Heart right ventricle (tissue), 16 donors: ENCODE results near the gene SNAPC3. TPM values are rescaled to one million over a fixed set of nuclear protein-coding genes. Genes with fewer than 3 reads are reported as not detected.

ENCODE experiments used
- ATAC-seq, 8 donors: fragments of 200-7000 bp; cut with Tn5 transposase; one replicate each; pipeline ENCODE4 v1.9.1; 2020; ENCODE audit warnings: mild to moderate bottlenecking in 8 of 8, moderate library complexity in 8 of 8, moderate number of reproducible peaks in 1 of 8
- DNase-seq, 2 donors: peaks; one replicate each; pipeline ENCODE4 v3.0.0-alpha.2; 2020
- H3K27ac ChIP-seq, 10 donors: fragments of 200-600 bp; sonication (generic) in 2 of 10; one replicate each; pipeline versions ENCODE4 v1.5.0 to v1.8.0; 2020 to 2022; ENCODE audit warnings: mild to moderate bottlenecking in 3 of 10
- H3K27me3 ChIP-seq, 7 donors: fragments of 200-600 bp; one replicate each; pipeline ENCODE4 v1.8.0; 2021 to 2022; ENCODE audit warnings: mild to moderate bottlenecking in 2 of 7
- H3K36me3 ChIP-seq, 9 donors: fragments of 200-600 bp; sonication (generic) in 1 of 9; one replicate each; pipeline versions ENCODE4 v1.5.0 to v1.8.0; 2020 to 2022; ENCODE audit warnings: mild to moderate bottlenecking in 2 of 9
- H3K4me1 ChIP-seq, 9 donors: fragments of 200-600 bp; sonication (generic) in 1 of 9; one replicate each; pipeline versions ENCODE4 v1.5.0 to v1.8.0; 2020 to 2022; ENCODE audit warnings: mild to moderate bottlenecking in 4 of 9
- H3K4me3 ChIP-seq, 10 donors: fragments of 200-600 bp; sonication (generic) in 2 of 10; one replicate each; pipeline versions ENCODE4 v1.5.0 to v1.8.0; 2020 to 2022; ENCODE audit warnings: mild to moderate bottlenecking in 7 of 10, moderate library complexity in 2 of 10
- H3K9me3 ChIP-seq, 11 donors: fragments of 200-600 bp in 10 of 11; sonication (generic) in 2 of 11; one replicate each; pipeline versions ENCODE4 v1.5.0 to v1.8.0; 2013 to 2022; ENCODE audit warnings: mild to moderate bottlenecking in 2 of 11, control low read depth in 1 of 11, moderate library complexity in 1 of 11
- CTCF ChIP-seq, 9 donors: fragments of 200-600 bp; sonication (generic) in 2 of 9; IDR thresholded peaks; one replicate each; pipeline versions ENCODE4 v1.5.0 to v1.8.0; 2021 to 2022; ENCODE audit warnings: antibody characterized with exemption in 9 of 9, mild to moderate bottlenecking in 5 of 9, moderate library complexity in 1 of 9
- WGBS, 2 donors: extraction: QIAGEN DNeasy Blood & Tissue Kit; methylation state at CpG; one replicate each; pipeline ENCODE4 v1.1.7; 2013; ENCODE audit warnings: inconsistent platforms in 1 of 2; 5-methylcytosine and 5-hydroxymethylcytosine counted together
- intact Hi-C, 10 donors: fragments of 100-400 bp; cut with DNase I; formaldehyde crosslinking; loops; one replicate each; pipeline versions ENCODE4 v1.11.1 to v1.14.2; 2022
- polyA plus RNA-seq, 2 donors: library from polyadenylated mRNA; stranded (reverse); fragments of 200-250 nt; gene quantifications; one replicate each; pipeline ENCODE4 v1.2.3, GENCODE V29; 2013
- total RNA-seq, 10 donors: library from RNA; stranded (reverse); fragmentation: NEBNext Ultra II Directional in 3 of 10; extraction: Animal tissue kit (Norgen Biotek cat#: 25700) in 3 of 10; gene quantifications; one replicate each; pipeline versions ENCODE4 v1.2.1 to v1.2.4, GENCODE V29; 2021 to 2023
- donor health status: Arrhythmogenic right ventricular cardiomyopathy.
- donor health status: ischemic (EF 13 %, LVEDD 7.1; RV severe dilation, severe dysfunction).
- donor health status: healthy with polysubstance abuse.
- donor health status: DM: no; HTN: yes; CAD: no.
- donor health status: DM: no; HTN: no; CAD: no.
- donor health status: ischemic (EF 25% LVEDD 6.9; RV normal size, moderate dysfunction).
- donor health status: ischemic (EF 25% LVEDD 5.7; RV mildly dilated, moderate dysfunction).
- donor health status: healthy.
- donor health status: DM: yes; HTN: yes; CAD: no.
- donor health status: Ischemic cardiomyopathy.
- donor health status: ischemic (EF 35%, LVEDD 5.7; RV mildly dilated, moderate dysfunction).
- donor health status: nonischemic (EF 11% LVEDD 7.7; RV severe dilation, severe dysfunction).
- donor health status: DM: yes; HTN: yes; CAD: no.
- donor health status: PGD.
- donor health status: ischemic (EF 29% LVEDD 5.4; RV normal size, mild dysfunction).
- donor health status: nonischemic (EF 23%, LVEDD 6.1; RV moderate dilation, normal function).

The SNAPC3 gene
- total and polyA plus RNA-seq, 12 donors: 10.2 to 41.8 (median 36.5) TPM

- DNase-seq: peak; percentile 81
- H3K27me3 ChIP-seq: no peaks in the 10 kb centered on the region
- intact Hi-C loops: loop anchor here in 2 of 10 donors (1.0 to 10.0 kb wide), 4 partner anchors 41 to 86 kb away; partner anchors contain the start of genes CCDC171 (in 1 of the 2) and SNAPC3 (in 1 of the 2)
- peak within 1 kb of the TSS; percentile 69 to 98 (median 96) for H3K4me3 ChIP-seq
- peak within 1 kb of the TSS; percentile 87 to 98 (median 94) for H3K27ac ChIP-seq
- no peaks in the 10 kb centered on the region for H3K9me3 ChIP-seq
- peak in 2 of 9 donors; percentile 11 to 16 for TF ChIP-seq CTCF (IDR thresholded peaks at IDR 0.05)
- H3K36me3 ChIP-seq: peaks cover 0 to 31% (median 0%) of the 10 kb centered on the region in 9 donors
- 0% methylated on average over 63 to 72 of the region's 72 CpGs for WGBS, 2 donors
- ATAC-seq: peak; percentile 92 to 97 (median 94)
- peaks cover 0 to 32% (median 18%) of the 10 kb centered on the region in 9 donors for H3K4me1 ChIP-seq
Observed at GRCh38 chr9:15510789-15511575, 88.3 kb downstream of the SNAPC3 start, which contains the start of gene PSIP1. TSS of gene PSIP1 (minus strand) at chr9:15510970. CDS start at chr9:15510188, 782 bp downstream.

Other genes starting within 250 kb of the SNAPC3 start
- gene TTC39B, start 115.7 kb upstream of the SNAPC3 start, total RNA-seq: 1 to 10 TPM; 1.1 to 4.3 (median 1.6) TPM
- 1 to 10 TPM in 1 of 2 donors, under 1 TPM in 1; 0.52 to 1.1 TPM for gene TTC39B, start 115.7 kb upstream of the SNAPC3 start, polyA plus RNA-seq
- 10 to 100 TPM; 16.3 to 31.7 (median 21.3) TPM for gene PSIP1, start 88.1 kb downstream of the SNAPC3 start, total RNA-seq
- gene PSIP1, start 88.1 kb downstream of the SNAPC3 start, polyA plus RNA-seq: 10 to 100 TPM; 13.6 to 26.2 TPM
- 1 to 10 TPM; 1.2 to 2.4 (median 1.8) TPM for gene CCDC171, start 130.2 kb downstream of the SNAPC3 start, total RNA-seq
- under 1 TPM; 0.29 to 0.33 TPM for gene CCDC171, start 130.2 kb downstream of the SNAPC3 start, polyA plus RNA-seq